HG03432 (cell line): ENCODE data around the gene TKTL1.
A peak's percentile ranks its signal among the peaks of the same experiment; 100 is the strongest.

Experiments used
- ATAC-seq: cut with Tn5 transposase; IDR thresholded peaks from one replicate; pipeline ENCODE4 v1.9.1; 2021; ENCODE audit warnings: mild to moderate bottlenecking, moderate library complexity; ENCODE audit not compliant: unreplicated experiment

TKTL1 gene

GRCh38 chrX:154341399-154342298 is 46.1 kb downstream of the TKTL1 start:
- ATAC-seq: peak; percentile 74

GRCh38 chrX:154343063-154343462 is 47.5 kb downstream of the TKTL1 start:
- peak; percentile 15 for ATAC-seq

- peak; percentile 25 for ATAC-seq
These were observed 48.0 kb downstream of the TKTL1 start for GRCh38 chrX:154343620-154344019.

- ATAC-seq: no peak
These were observed 52.5 kb downstream of the TKTL1 start for GRCh38 chrX:154348114-154348531.

- no peak for ATAC-seq
These were observed 53.2 kb downstream of the TKTL1 start for GRCh38 chrX:154348646-154349358.

- no peak for ATAC-seq
These were observed 53.9 kb downstream of the TKTL1 start for GRCh38 chrX:154349359-154349935.

- no peak for ATAC-seq
These were observed 54.4 kb downstream of the TKTL1 start for GRCh38 chrX:154349979-154350378.

GRCh38 chrX:154350429-154351182 is 55.0 kb downstream of the TKTL1 start:
- ATAC-seq: no peak

- ATAC-seq: no peak
These were observed 55.8 kb downstream of the TKTL1 start for GRCh38 chrX:154351183-154352011.

GRCh38 chrX:154352012-154352401 is 56.4 kb downstream of the TKTL1 start:
- no peak for ATAC-seq

- no peak for ATAC-seq
These were observed 56.9 kb downstream of the TKTL1 start for GRCh38 chrX:154352466-154352865.

- ATAC-seq: no peak
These were observed 57.7 kb downstream of the TKTL1 start for GRCh38 chrX:154353172-154353843.

- no peak for ATAC-seq
These were observed 58.4 kb downstream of the TKTL1 start for GRCh38 chrX:154354013-154354412.

- no peak for ATAC-seq
These were observed 58.9 kb downstream of the TKTL1 start for GRCh38 chrX:154354516-154354915.

- no peak for ATAC-seq
These were observed 59.6 kb downstream of the TKTL1 start for GRCh38 chrX:154355094-154355775.

- no peak for ATAC-seq
These were observed 60.2 kb downstream of the TKTL1 start for GRCh38 chrX:154355776-154356140.

- no peak for ATAC-seq
These were observed 61.0 kb downstream of the TKTL1 start for GRCh38 chrX:154356596-154356995.

GRCh38 chrX:154357205-154357604 is 61.6 kb downstream of the TKTL1 start:
- no peak for ATAC-seq

GRCh38 chrX:154358011-154358410 is 62.4 kb downstream of the TKTL1 start:
- ATAC-seq: no peak
